Endothelial cell of umbilical vein (primary cell): ENCODE data around the gene SNAP23. TPM values are rescaled to one million over a fixed set of nuclear protein-coding genes. Genes with fewer than 3 reads are reported as not detected.

ENCODE experiments used
- BruUV-seq: library from RNA; stranded (reverse); fragments of 400-500 nt; replicated peaks from 2 replicates; lab custom pipeline; 2021; lab: Mats Ljungman, UMichigan
- CTCF ChIA-PET: fragments of 300-600, 350-600 bp; sonication (Branson Sonifier 250); formaldehyde crosslinking; loops from one replicate; lab custom pipeline; 2021; ENCODE audit warnings: antibody characterized with exemption, inconsistent platforms; lab: Charles Lee
- POLR2A ChIA-PET: fragments of 300-600, 350-600 bp; sonication (Branson Sonifier 250); formaldehyde crosslinking; loops from one replicate; lab custom pipeline; 2021; ENCODE audit warnings: antibody characterized with exemption, inconsistent platforms; lab: Charles Lee
- DNase-seq: peaks from one replicate; pipeline ENCODE4 v3.0.0-alpha.2; 2011; ENCODE audit warnings: low read depth, low spot score
- FAIRE-seq: peaks from 2 replicates; lab custom pipeline; 2011; peaks lifted over from hg19 to GRCh38; lab: Jason Lieb, UNC
- H2AFZ ChIP-seq: 2 replicates; pipeline ENCODE4 v1.6.0; 2012; ENCODE audit warnings: low read depth, low read length, control low read depth, inconsistent platforms
- H3K27ac ChIP-seq: 2 replicates; pipeline ENCODE4 v1.5.1; 2011; ENCODE audit warnings: low read depth, mild to moderate bottlenecking, control low read depth, low read length, moderate library complexity; ENCODE audit not compliant: insufficient read depth
- H3K27me3 ChIP-seq, 2 experiments: 2 replicates each; pipeline versions ENCODE4 v1.6.0 to v1.6.1; 2011; ENCODE audit warnings: low read length in 2 of 2, mixed read lengths in 1 of 2; ENCODE audit not compliant: control insufficient read depth in 2 of 2, insufficient read depth in 2 of 2
- H3K36me3 ChIP-seq, 2 experiments: 2 replicates in 1 of 2; 3 replicates in 1 of 2; pipeline ENCODE4 v1.5.1; 2011; ENCODE audit warnings: low read length in 2 of 2, mild to moderate bottlenecking in 1 of 2, moderate library complexity in 1 of 2; ENCODE audit not compliant: control insufficient read depth in 2 of 2, insufficient read depth in 2 of 2; ENCODE audit errors: extremely low read depth in 1 of 2
- H3K4me1 ChIP-seq: 3 replicates; pipeline ENCODE4 v1.5.1; 2011; ENCODE audit warnings: mild to moderate bottlenecking, low read length; ENCODE audit not compliant: control insufficient read depth, insufficient read depth; ENCODE audit errors: extremely low read depth
- H3K4me2 ChIP-seq: 2 replicates; pipeline ENCODE4 v1.6.1; 2011; ENCODE audit warnings: low read length, control low read depth, mixed read lengths; ENCODE audit not compliant: insufficient read depth
- H3K4me3 ChIP-seq, 3 experiments: fragments of 200-600 bp in 1 of 3; sonication (generic), shearing (Covaris generic) in 1 of 3; replicated peaks in 1 of 3; 2 replicates each; pipeline ENCODE4 v1.5.1; 2011 to 2016; ENCODE audit warnings: control low read depth in 3 of 3, low read length in 3 of 3, mild to moderate bottlenecking in 2 of 3, inconsistent platforms in 1 of 3, low read depth in 1 of 3, moderate library complexity in 1 of 3; ENCODE audit not compliant: insufficient read depth in 1 of 3
- H3K79me2 ChIP-seq: 2 replicates; pipeline ENCODE4 v1.6.0; 2012; ENCODE audit warnings: low read length, inconsistent platforms; ENCODE audit not compliant: control insufficient read depth, insufficient read depth
- H3K9ac ChIP-seq: replicated peaks from 2 replicates; pipeline ENCODE3; 2011; ENCODE audit warnings: low read length, control low read depth; ENCODE audit not compliant: insufficient read depth; ENCODE audit errors: extremely low read depth
- H3K9me1 ChIP-seq: replicated peaks from 3 replicates; pipeline ENCODE4 v1.6.0; 2011; ENCODE audit warnings: mild to moderate bottlenecking, low read length; ENCODE audit not compliant: control insufficient read depth, insufficient read depth; ENCODE audit errors: extremely low read depth
- H3K9me3 ChIP-seq: replicated peaks from 2 replicates; pipeline ENCODE4 v1.5.1; 2012; ENCODE audit warnings: low read length, inconsistent platforms; ENCODE audit not compliant: control insufficient read depth, insufficient read depth
- H4K20me1 ChIP-seq: replicated peaks from 2 replicates; pipeline ENCODE3; 2011; ENCODE audit warnings: mild to moderate bottlenecking, low read length; ENCODE audit not compliant: control insufficient read depth, insufficient read depth; ENCODE audit errors: extremely low read depth
- EZH2 ChIP-seq: IDR thresholded peaks from 2 replicates; pipeline ENCODE4 v1.6.1; 2012; ENCODE audit warnings: borderline replicate concordance, low read depth, mild to moderate bottlenecking, moderate library complexity, low read length, inconsistent platforms; ENCODE audit not compliant: severe bottlenecking
- FOS ChIP-seq: IDR thresholded peaks from 2 replicates; pipeline ENCODE4 v1.6.1; 2011; ENCODE audit warnings: mild to moderate bottlenecking, low read length, moderate library complexity, borderline replicate concordance; ENCODE audit not compliant: insufficient read depth
- GATA2 ChIP-seq: IDR thresholded peaks from 2 replicates; pipeline ENCODE4 v1.7.0; 2011; ENCODE audit warnings: low read depth, mild to moderate bottlenecking, moderate library complexity, mixed read lengths, low read length; ENCODE audit not compliant: insufficient read length, insufficient read depth
- JUN ChIP-seq: IDR thresholded peaks from 2 replicates; pipeline ENCODE4 v1.6.1; 2011; ENCODE audit warnings: borderline replicate concordance, low read depth; ENCODE audit not compliant: insufficient read length, insufficient read depth
- MYC ChIP-seq: IDR thresholded peaks from one replicate; pipeline ENCODE4 v1.6.1; 2011; ENCODE audit warnings: mild to moderate bottlenecking, low read depth, low read length
- POLR2A ChIP-seq: IDR thresholded peaks from 2 replicates; pipeline ENCODE4 v1.6.1; 2012; ENCODE audit warnings: low read depth, mild to moderate bottlenecking, control low read depth, low read length
- POLR2AphosphoS5 ChIP-seq: IDR thresholded peaks from 2 replicates; pipeline ENCODE4 v1.6.1; 2012; ENCODE audit warnings: low read depth, mild to moderate bottlenecking, control low read depth, low read length, moderate library complexity; ENCODE audit not compliant: insufficient read depth
- dilution Hi-C: fragments of 300-500 bp; cut with MboI; formaldehyde crosslinking; loops from one replicate; pipeline ENCODE4 v1.15.0; 2019; ENCODE audit warnings: low sequenced_read_pairs; ENCODE audit not compliant: extremely low pct_ligation_motif_present
- intact Hi-C: fragments of 100-400 bp; cut with micrococcal nuclease; formaldehyde crosslinking; loops from one replicate; pipeline ENCODE4 v1.10.0; 2022
- polyA plus RNA-seq, 4 experiments: library from polyadenylated mRNA; depleted of rRNA in 3 of 4; stranded (reverse) in 3 of 4; unstranded in 1 of 4; fragments of >200 nt; gene quantifications; 2 replicates each; pipeline versions ENCODE4 v1.2.1 to v1.2.3, GENCODE V29; 2011 to 2012; ENCODE audit warnings: missing spikeins in 1 of 4
- total RNA-seq: library from RNA; stranded (reverse); gene quantifications from 2 replicates; pipeline ENCODE4 v1.2.3, GENCODE V29; 2021
- TF ChIP-seq, protein P1 (sequence below), 2 donors: IDR thresholded peaks; 1 replicate in 1 of 2; 2 replicates in 1 of 2; pipeline ENCODE4 v1.5.1; 2011; ENCODE audit warnings: low read length in 2 of 2, mild to moderate bottlenecking in 2 of 2, moderate library complexity in 2 of 2, control low read depth in 1 of 2, inconsistent platforms in 1 of 2, low read depth in 1 of 2; ENCODE audit not compliant: insufficient read depth in 1 of 2; ENCODE audit errors: extremely low read depth in 1 of 2
- TF ChIP-seq, protein P2 (sequence below): IDR thresholded peaks from 2 replicates; pipeline ENCODE4 v1.6.1; 2011; ENCODE audit not compliant: insufficient read depth, insufficient read length

SNAP23 gene
- total and polyA plus RNA-seq, 2 donors (not counting 3 experiments of a cell fraction or from before 2014, with no cell fraction given): 141 to 152 TPM

DNA sequence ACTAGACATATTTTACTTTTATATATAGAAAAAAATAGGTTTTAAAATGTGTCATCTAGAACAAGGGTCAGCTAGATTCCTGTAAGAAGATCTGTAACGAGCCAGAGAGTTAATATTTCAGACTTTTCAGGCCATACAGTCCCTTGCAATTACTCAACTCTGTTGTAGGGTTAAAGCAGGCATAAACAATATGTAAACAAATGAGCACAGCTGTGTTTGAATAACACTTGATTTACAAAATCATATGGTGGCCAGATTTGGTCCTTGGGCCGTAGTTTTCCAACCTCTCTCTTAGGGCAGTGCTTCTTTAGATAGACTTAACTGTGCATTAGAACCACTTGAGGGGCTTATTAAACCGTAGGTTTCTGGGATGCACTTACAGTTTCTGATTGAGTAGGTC is 33.5 kb downstream of the SNAP23 start:
- TF ChIP-seq MYC: no peak
- TF ChIP-seq, protein P1, sequence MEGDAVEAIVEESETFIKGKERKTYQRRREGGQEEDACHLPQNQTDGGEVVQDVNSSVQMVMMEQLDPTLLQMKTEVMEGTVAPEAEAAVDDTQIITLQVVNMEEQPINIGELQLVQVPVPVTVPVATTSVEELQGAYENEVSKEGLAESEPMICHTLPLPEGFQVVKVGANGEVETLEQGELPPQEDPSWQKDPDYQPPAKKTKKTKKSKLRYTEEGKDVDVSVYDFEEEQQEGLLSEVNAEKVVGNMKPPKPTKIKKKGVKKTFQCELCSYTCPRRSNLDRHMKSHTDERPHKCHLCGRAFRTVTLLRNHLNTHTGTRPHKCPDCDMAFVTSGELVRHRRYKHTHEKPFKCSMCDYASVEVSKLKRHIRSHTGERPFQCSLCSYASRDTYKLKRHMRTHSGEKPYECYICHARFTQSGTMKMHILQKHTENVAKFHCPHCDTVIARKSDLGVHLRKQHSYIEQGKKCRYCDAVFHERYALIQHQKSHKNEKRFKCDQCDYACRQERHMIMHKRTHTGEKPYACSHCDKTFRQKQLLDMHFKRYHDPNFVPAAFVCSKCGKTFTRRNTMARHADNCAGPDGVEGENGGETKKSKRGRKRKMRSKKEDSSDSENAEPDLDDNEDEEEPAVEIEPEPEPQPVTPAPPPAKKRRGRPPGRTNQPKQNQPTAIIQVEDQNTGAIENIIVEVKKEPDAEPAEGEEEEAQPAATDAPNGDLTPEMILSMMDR (IDR thresholded peaks at IDR 0.05; ENCODE audit: extremely low read depth in 1 of 2, insufficient read depth in 1 of 2, low read depth in 1 of 2, low read length in 2 of 2): no peak
- TF ChIP-seq EZH2: no peak
- no peak for TF ChIP-seq POLR2A
- no peak for TF ChIP-seq FOS
- TF ChIP-seq POLR2AphosphoS5: no peak
- TF ChIP-seq, protein P2, sequence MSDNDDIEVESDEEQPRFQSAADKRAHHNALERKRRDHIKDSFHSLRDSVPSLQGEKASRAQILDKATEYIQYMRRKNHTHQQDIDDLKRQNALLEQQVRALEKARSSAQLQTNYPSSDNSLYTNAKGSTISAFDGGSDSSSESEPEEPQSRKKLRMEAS: no peak
- TF ChIP-seq JUN: no peak
- no peak for TF ChIP-seq GATA2
- H3K4me3 ChIP-seq: no peak overlapping the region
- H3K27me3 ChIP-seq: no peaks in the 10 kb centered on the region
- no peak for FAIRE-seq
- intact Hi-C loops: no loop called here
- H3K27ac ChIP-seq: no peak overlapping the region
- no peaks in the 10 kb centered on the region for H3K79me2 ChIP-seq
- H3K9me3 ChIP-seq: no peaks in the 10 kb centered on the region
- no peak overlapping the region for H2AFZ ChIP-seq
- DNase-seq: no peak
- ChIA-PET POLR2A (no interaction called here), CTCF (no interaction called here)
- H4K20me1 ChIP-seq: no peaks in the 10 kb centered on the region
- H3K4me2 ChIP-seq: no peak overlapping the region
- peaks cover 17 to 35% of the 10 kb centered on the region in 2 experiments for H3K36me3 ChIP-seq
- dilution Hi-C loops: no loop called here
- H3K9me1 ChIP-seq: no peaks in the 10 kb centered on the region
- H3K4me1 ChIP-seq: no peaks in the 10 kb centered on the region
- BruUV-seq: no TSS peak
- no peak overlapping the region for H3K9ac ChIP-seq
